GM19099 (cell line): ENCODE measurements around the gene DGKG.

Experiments
- POLR2A ChIP-seq: IDR thresholded peaks from 3 replicates; pipeline ENCODE4 v1.6.1; 2011; ENCODE audit warnings: low read depth; ENCODE audit not compliant: insufficient read length; ENCODE audit errors: extremely low read depth

DGKG gene

GRCh38 chr3:186361762-186362536 is at the start of gene DGKG:
TSS of gene DGKG (minus strand) at chr3:186362234. CDS start at chr3:186320459, 41,775 bp downstream.
- TF ChIP-seq POLR2A, result no peak

DNA sequence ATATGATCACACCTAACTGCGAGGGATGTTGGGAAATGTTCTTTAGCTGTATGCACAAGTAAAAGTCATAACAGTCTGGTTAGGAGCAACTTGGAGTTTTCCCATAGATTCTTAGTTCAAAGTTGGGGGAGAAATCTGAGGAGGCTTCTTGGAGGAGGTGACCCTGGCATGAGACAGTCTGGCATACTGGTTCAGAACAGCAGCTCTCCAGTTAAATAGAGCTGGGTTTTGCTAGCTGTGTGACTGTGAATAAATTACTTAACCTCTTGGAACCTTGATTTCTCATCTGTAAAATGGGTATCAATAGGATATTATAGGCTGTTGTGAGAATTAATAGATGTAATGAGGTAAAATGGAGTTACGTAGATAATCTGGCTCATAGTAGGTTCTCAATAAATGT is 49.1 kb upstream of the DGKG start:
- TF ChIP-seq POLR2A, result no peak

GRCh38 chr3:186406669-186407635 is 44.9 kb upstream of the DGKG start:
- no peak for TF ChIP-seq POLR2A

GRCh38 chr3:186401556-186401955 is 39.5 kb upstream of the DGKG start:
- no peak for TF ChIP-seq POLR2A

DNA sequence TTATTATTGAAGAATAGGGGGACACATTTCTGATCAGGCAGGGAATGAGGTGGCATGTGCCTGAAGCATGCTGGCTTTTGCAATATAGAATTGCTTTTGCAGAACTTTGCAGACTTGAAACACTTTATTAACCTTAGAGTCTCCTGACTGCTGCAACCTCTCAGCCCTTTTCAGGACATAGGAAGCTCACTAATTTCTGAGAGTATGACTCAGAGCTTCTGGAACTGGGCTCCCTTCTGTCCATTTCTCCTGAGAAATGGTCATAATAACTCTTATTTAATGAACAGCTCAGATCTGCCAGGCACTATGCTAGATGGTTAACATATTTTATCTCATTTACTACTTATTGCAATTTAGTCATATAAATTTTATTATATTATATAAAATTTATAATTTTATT is 38.6 kb upstream of the DGKG start:
- no peak for TF ChIP-seq POLR2A

GRCh38 chr3:186400026-186400425 is 38.0 kb upstream of the DGKG start:
- no peak for TF ChIP-seq POLR2A

- no peak for TF ChIP-seq POLR2A
Observed at GRCh38 chr3:186394566-186395217, 32.7 kb upstream of the DGKG start.

GRCh38 chr3:186386883-186387560 is 25.0 kb upstream of the DGKG start:
- TF ChIP-seq POLR2A, result no peak

- TF ChIP-seq POLR2A, result no peak
Observed at GRCh38 chr3:186385856-186386602, 24.0 kb upstream of the DGKG start.

GRCh38 chr3:186383026-186383993 is 21.3 kb upstream of the DGKG start:
- no peak for TF ChIP-seq POLR2A

- TF ChIP-seq POLR2A, result no peak
Observed at GRCh38 chr3:186382217-186382885, 20.3 kb upstream of the DGKG start.

- TF ChIP-seq POLR2A, result no peak
Observed at GRCh38 chr3:186381424-186382216, 19.6 kb upstream of the DGKG start.
